Stimulated activated CD8-positive, alpha-beta memory T cell treated with anti-CD3 and anti-CD28 coated beads, Interleukin-15, amount 100 ng/mL, for 24 hours (primary cell): ENCODE results near the gene DNMBP.
"Not testable (repeated sequence)": the region's sequence is repeated elsewhere in the genome, so short reads cannot be mapped to it uniquely, and the experiment has no call there.

Experiments
- DNase-seq: peaks from one replicate; pipeline ENCODE4 v3.0.0-alpha.2; 2020; ENCODE audit warnings: low read depth

DNMBP gene

GRCh38 chr10:99958302-99958701, 51.4 kb downstream of the DNMBP start:
- DNase-seq: no peak

GRCh38 chr10:99953510-99953909, 56.2 kb downstream of the DNMBP start:
- not testable (repeated sequence) for DNase-seq

- no peak for DNase-seq
Measured at GRCh38 chr10:99952799-99953198, 56.9 kb downstream of the DNMBP start.

GRCh38 chr10:99946051-99946450, 63.7 kb downstream of the DNMBP start:
- DNase-seq: not testable (repeated sequence)

GRCh38 chr10:99945263-99945662, 64.5 kb downstream of the DNMBP start:
- no peak for DNase-seq

GRCh38 chr10:99944860-99945259, 64.9 kb downstream of the DNMBP start:
- DNase-seq: no peak

GRCh38 chr10:99943908-99944307, 65.8 kb downstream of the DNMBP start:
- no peak for DNase-seq

- no peak for DNase-seq
Measured at GRCh38 chr10:99941942-99942820, 67.6 kb downstream of the DNMBP start.

GRCh38 chr10:99938563-99938962, 71.2 kb downstream of the DNMBP start:
- no peak for DNase-seq

GRCh38 chr10:99937630-99938029, 72.1 kb downstream of the DNMBP start:
- no peak for DNase-seq

- not testable (repeated sequence) for DNase-seq
Measured at GRCh38 chr10:99932203-99932957, 77.4 kb downstream of the DNMBP start.

GRCh38 chr10:99930731-99931550, 78.8 kb downstream of the DNMBP start:
- no peak for DNase-seq

GRCh38 chr10:99929360-99929759, 80.4 kb downstream of the DNMBP start:
- no peak for DNase-seq

- DNase-seq: no peak
Measured at GRCh38 chr10:99927721-99928280, 81.9 kb downstream of the DNMBP start.

GRCh38 chr10:99926925-99927720, 82.6 kb downstream of the DNMBP start:
- no peak for DNase-seq

- no peak for DNase-seq
Measured at GRCh38 chr10:99924451-99925255, 85.1 kb downstream of the DNMBP start.

GRCh38 chr10:99921948-99922347, 87.8 kb downstream of the DNMBP start:
- no peak for DNase-seq

- no peak for DNase-seq
Measured at GRCh38 chr10:99920901-99921300, 88.8 kb downstream of the DNMBP start.

- no peak for DNase-seq
Measured at GRCh38 chr10:99920486-99920885, 89.3 kb downstream of the DNMBP start.
